NCI-H2196 (cell line): ENCODE results near the gene MARS1.
"Not testable (repeated sequence)": the region's sequence is repeated elsewhere in the genome, so short reads cannot be mapped to it uniquely, and the experiment has no call there.

ENCODE experiments used
- DNase-seq: peaks from one replicate; lab custom pipeline; 2025; ENCODE audit not compliant: unreplicated experiment; lab: John Stamatoyannopoulos, UW

The MARS1 gene

DNA sequence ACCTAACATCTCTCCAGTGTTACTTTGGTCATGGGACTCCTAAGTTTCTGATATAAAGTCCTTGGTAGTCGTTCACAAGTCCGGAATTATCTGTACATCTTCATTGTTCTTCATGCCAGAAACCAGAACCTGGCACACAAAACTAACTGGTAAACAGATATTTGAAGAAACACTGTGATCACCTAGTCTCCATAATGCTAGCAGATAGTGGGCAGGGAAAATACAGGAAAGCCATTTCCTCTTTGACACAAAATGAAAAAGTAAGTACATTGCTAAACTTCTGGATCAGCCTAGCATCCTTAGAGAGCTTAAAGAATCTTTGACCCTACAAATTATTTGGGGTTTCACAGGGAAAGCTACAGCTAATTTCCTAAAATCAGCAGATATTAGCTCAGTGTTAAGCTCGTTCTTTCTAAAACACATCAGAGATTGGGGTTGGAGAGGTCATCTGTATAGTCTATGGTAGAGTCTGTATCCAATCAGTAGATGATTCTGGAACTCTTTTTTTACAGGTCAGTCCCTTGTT, 27.6 kb downstream of the MARS1 start:
- no peak for DNase-seq

DNA sequence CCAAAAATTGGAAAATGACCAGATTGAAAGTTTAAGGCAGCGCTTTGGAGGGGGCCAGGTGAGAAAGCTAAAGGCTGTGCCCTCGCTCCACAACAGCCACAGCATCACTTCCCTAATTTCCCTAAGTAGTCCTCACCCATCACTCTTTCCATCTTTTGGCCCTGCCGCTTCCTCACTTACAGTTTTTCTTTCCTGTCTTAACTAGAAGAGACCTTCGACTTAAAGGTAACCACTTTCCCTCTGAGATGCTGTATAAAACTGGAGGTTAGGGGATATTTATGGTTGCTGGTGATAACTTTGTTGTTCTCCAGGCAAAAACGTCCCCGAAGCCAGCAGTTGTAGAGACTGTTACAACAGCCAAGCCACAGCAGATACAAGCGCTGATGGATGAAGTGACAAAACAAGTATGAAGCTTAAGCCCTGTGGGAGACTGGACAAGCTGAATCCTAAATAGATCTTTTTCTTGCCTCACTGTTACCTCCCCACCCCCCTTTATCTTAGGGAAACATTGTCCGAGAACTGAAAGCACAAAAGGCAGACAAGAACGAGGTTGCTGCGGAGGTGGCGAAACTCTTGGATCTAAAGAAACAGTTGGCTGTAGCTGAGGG, 28.2 kb downstream of the MARS1 start:
- no peak for DNase-seq

DNA sequence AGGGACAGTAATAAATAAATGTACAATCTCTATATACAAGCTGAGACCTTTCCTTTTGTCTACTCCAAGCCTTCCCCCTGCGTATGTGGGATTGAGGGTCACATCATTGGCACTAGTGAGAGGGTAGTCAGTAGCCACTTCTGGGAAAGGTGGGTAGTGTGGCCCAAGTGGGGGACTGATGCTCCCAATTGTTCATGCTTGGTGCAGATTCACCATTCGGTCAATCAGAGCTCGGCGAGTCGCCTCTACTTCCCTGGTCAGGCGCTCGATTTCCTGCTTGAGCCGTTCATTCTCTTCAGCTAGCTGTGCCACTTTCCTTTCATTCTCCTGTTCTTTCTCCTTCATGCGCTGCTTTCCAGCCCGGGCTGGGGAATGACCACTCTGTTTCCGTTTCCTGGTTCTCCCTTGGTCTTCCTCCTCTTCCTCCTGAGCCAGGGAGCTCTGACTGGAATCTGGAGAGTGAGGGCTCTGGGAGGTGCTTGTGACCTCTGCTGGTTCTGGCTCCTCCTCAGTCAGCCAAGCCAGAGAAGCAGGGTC, 28.8 kb downstream of the MARS1 start:
- no peak for DNase-seq

DNA sequence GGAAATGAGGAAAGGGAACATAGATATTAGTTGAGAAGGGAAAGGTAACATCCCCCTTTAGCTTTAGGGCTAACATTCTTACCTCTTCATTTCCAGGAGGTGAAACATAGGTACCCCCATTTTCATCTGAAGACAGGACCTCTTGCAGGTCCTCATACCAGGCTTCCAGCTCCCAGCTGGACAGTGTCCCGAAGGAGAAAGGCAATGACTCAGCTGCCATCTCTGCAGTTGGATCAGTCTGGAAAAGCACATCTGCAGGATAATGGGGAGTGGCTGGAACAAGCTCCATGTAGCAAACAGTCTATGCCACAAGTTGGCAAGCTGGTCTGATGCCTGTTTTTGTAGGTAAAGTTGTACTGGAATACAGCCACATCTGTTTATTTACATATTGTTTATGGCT, 29.3 kb downstream of the MARS1 start:
- DNase-seq, result no peak

DNA sequence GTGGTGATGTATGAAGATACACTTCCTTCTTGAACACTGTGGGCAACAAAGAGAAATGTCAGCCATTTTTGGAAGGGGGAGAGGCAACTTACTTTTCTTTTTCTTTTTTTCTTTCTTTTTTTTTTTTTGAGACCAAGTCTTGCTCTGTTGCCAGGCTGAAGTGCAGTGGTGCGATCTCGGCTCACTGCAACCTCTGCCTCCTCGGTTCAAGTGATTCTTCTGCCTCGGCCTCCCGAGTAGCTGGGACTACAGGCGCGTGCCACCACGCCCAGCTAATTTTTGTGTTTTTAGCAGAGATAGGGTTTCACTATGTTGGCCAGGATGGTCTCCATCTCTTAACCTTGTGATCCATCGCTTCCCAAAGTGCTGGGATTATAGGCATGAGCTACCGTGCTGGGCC, 29.9 kb downstream of the MARS1 start:
- not testable (repeated sequence) for DNase-seq

DNA sequence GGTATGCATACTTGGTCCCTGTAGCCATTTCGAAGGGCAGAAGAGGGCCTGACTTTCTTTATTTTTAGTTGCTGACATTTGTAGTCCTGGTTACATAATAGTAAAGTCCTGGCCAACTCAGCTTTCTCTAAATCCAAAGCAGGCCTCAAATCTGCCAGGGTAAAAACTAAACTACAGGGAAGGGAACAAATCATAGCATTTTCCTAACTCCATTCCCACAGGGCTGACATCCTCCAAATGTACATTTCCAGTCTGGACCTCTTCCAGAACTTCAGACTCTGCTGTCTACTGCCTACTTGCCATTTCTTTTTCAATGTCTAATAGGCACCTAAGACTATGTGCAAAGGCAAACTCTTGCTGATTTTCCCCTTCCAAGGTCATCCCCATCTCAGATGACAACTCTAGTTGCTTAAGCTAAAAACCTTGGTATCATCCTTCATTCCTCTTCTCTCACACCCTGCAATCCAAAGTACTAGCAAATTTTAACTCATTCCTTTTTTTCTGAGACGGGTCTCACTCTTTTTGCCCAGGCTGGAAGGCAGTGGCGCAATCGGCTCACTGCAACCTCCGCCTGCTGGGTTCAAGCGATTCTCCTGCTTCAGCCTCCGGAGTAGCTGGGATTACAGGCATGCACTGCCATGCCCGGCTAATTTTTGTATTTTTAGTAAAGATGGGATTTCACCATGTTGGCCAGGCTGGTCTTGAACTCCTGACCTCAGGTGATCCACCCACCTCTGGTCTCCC, 30.5 kb downstream of the MARS1 start:
- no peak for DNase-seq

DNA sequence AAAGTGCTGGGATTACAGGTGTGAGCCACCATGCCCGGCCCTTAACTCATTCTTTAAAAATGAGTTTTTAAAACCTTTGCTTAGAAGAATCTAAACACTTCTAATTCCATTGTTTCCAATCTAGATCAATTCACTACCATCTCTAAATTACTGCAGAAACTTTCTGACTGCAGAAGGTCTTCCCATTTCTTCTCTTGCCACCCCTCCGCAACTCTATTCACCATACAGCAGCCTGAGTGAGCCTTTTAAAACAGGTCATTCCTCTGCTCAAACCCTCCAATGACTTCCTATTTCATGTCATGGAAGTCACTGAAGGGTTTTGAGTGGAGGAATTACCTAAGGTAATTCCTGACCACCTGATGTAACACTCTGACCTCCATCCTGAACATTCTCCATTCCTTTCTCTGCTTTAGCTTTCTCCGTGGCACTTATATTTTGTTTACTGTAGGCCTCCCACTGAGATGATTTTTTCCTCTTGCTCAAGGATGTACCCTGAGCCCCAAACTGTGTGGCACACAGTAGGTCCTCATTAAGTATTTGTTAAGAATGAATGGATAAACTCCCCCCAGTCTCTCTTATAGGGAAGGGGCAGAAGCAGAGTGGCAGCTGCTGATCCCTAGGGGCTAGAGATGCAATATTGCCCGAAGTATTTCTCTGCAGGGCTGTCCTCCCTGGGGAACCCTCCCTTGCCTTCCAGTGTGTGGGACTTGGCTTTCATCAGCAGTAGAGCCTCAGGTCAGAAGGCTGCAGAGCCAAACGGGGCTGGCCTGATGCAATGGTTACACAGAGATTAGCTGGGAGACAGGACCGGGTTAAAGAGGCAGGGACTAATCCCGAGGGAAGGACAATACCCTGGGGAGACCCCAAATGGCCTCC, 31.3 kb downstream of the MARS1 start:
- no peak for DNase-seq

DNA sequence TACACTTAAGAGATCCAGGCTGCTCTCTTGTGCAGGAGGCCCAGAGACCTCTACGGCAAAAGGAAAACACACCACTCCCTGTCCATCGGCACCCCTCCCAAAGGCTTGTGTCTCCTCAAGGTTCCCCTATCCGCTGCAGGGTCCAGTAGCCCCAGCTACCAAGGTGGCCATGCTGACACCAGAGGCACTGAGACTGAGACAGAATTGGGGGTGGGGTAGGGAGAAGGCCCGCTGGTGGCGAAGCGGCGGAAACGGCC, 31.9 kb downstream of the MARS1 start:
- no peak for DNase-seq

DNA sequence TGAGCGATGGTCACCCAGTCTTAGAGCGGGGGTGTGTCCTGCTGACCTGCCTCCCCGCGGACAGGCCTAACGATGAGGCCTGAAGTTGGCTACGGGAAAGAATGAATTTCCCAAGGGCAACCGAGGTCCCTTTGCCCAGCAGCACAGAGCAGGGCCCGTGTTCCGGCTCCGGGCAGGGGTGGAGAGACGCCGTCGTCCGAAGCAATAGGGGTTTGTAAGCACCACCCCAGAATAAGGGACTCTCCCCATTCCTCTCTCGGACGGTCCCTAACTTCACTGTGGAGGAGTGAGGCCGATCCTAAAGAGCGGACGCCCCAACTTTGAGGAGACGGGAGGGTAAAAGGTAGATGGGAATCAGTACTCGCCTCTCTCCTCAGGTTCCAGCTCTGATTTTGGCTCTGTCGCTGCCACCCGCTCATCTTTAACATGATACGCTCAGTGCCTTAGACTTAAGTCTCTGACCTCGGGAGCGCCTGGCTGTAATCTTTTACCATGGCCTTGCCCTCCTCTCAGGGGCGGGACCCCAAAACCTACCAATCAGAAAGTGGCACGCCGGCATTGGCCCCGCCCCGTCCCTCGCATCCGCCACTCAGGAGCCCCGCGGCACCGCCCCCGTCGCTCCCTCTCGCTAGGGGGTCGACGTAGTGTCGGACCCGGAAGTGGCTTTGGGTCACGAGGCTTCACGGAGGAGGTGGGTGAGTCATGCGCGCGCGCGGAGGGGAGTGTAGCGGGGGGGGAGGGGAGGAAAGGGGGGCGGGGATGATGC, 32.4 kb downstream of the MARS1 start, which contains the start of gene DDIT3:
DDIT3 (minus strand) TSS at position 462 of the 766 bp plus-strand sequence. CDS start 3,108 bp downstream, outside the sequence.
- DNase-seq, result peak; percentile 99

DNA sequence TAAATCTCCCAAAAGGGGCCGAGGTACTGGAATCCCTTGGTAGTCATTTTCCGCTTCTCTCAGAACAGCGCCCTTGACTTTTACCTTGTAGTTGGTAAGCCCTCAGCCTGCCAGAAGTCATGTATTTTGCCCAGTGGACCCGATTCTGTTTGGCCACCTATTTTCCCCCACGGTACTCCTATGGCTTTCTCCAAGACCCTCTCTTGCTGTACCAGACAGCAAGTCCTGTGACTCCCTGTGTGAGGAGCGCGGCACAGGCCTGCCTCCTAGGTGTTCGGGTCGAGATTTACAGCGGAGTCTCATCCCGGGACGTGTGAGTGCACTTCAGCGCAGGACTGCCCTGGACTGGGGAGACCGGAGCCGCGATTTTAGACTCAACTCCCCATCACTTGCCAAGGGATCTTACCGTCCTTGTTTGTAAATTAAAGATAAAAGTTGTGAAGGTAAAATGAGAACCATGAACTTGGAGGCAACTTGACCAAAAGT, 33.7 kb downstream of the MARS1 start:
- DNase-seq, result no peak

DNA sequence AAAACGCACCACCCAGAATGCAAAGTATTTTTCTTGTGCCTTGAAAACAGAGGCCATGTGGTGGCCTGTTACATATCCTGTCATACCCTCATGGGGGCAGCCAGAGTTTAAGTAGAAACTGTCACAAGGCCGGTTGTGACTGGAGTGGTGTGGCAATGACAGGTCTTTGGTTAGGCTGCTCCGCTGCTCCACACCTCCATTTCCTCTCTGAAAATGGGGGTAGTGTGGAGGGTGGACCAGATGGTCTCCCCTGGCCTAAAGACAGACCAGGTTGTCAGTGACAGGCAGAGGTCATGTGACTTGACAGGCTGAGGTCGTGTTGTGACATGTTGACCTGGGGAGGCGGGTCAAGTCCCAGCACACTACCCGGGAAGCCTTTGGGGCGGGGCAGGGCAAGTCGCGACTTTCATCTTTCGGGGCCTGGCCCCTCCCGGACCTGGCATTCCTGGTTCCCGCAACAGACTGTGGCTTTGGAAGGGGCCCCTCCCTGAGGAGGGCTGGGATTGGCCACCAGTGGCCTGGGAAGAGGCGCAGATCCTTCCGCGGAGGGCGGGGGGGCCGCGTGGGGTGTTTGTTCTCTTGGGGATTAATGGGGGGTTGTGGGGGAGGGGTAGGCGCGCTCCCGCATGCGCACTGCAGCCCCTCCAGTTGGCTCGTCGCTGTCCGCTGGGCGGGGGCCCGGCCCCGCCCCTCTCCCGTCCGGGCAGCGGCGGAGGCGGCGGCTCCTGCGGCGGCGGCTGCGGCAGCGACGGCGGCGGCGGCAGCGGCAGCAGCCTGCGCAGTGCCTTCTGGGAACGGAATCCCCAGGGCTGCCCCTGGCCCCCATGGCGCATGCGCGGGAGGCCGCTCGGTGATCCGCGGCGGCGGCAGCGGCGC, 34.4 kb downstream of the MARS1 start, which contains the start of gene MBD6:
MBD6 (plus strand) TSS at position 814 of the 876 bp plus-strand sequence. CDS start 1,480 bp downstream, outside the sequence.
- DNase-seq, result peak; percentile 87

DNA sequence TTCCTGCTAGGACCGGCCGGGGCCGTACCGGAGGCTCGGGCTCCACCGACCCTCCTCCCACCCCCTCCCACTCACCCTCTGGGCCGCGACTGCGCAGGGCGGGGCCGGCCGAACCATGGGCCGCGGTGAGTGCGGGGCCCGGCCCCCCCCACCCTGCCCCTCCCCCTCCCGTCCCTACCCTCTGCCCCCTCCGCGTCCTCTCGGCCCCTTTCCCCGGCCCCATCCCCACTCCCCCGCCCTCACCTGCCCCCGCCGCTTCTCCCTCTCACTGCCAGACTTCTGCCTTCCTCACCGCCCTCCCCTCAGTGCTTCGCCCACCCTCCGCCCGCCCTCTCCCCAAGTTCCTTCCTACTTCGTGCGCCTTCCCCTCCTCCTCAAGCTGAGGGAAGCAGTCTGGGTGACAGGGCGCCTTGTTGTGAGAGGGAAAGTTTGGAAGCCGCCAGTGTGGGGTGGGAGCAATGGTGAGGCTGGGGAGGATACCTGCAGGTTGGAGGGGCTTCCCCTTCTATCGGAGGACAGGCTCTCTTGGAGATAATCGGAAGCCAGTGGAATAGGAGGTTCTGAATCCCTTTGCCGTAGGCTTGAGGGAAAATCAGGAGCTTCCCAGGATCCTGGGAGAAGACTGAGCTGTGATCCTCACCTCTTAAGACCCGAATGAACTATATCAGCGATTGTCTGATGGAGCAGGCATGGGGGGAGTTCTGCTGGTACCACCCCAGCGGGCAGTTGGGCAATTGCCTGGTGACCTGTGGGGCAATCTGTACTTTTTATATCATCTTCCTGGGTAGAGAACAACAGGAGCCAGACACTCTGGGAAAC, 35.2 kb downstream of the MARS1 start:
- DNase-seq, result no peak

DNA sequence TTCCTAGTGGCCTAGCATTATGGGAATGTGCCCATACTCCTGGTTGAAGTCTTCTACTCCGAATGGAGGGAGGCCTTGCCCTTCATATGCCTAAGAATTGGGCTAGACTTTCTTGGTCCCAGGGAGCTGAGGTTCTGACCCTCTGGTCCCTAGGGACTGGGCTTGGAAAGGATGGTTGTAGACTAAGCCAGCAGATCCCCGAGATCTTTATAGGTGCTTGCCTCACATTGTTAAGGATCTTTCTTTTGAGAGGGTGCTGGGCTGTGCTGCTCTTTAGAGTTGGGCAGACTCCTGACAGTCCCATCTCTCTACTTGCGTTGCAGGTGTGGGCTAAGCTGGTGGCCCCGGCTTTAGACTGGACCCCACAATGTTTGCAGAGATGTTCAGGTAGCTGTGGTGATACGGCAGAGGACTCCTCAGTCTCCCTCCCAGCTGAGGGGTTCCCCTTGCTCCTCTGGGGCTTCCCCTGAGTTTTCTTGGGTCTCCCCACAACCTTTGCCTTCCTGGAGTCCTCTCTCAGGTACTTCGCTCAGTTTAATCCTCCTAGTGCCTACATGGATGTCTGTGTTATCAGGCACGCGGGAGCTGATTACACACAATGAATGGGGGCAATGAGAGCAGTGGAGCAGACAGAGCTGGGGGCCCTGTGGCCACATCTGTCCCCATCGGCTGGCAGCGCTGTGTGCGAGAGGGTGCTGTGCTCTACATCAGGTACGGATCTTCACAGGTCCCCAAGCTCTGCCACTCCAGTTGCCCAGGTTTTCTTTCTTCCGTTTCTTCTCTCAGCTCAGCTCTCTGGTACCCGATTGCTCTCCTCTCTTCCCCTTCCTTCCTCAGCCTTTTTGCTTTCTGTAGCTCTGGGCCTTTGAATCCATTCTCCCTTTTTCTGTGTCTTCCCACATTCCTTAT, 36.1 kb downstream of the MARS1 start:
- DNase-seq, result no peak

DNA sequence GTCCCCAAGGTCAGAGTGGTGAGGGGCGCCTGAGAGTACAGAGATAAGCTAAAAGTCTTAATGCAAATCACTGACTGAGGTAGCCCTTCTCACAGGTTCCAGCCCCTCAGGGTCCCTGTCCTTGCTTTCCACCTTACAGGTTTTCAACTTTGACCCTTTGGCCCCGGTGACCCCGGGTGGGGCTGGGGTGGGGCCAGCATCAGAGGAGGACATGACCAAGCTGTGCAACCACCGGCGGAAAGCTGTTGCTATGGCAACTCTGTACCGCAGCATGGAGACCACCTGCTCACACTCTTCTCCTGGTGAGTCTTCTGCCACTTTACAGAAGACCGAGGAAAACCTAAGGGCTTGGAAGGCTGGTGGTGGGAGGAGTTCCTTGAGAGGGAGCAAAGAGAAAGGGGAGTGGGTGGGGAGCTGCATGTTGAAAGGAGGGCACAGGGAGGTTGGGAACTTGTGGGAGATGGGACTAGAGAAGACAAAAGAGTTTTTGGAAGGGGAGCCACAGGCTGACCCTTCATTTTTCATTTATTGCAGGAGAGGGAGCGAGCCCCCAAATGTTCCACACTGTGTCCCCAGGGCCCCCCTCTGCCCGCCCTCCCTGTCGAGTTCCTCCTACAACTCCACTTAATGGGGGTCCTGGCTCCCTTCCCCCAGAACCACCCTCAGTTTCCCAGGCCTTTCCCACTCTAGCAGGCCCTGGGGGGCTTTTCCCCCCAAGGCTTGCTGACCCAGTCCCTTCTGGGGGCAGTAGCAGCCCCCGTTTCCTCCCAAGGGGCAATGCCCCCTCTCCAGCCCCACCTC, 37.1 kb downstream of the MARS1 start:
- no peak for DNase-seq

DNA sequence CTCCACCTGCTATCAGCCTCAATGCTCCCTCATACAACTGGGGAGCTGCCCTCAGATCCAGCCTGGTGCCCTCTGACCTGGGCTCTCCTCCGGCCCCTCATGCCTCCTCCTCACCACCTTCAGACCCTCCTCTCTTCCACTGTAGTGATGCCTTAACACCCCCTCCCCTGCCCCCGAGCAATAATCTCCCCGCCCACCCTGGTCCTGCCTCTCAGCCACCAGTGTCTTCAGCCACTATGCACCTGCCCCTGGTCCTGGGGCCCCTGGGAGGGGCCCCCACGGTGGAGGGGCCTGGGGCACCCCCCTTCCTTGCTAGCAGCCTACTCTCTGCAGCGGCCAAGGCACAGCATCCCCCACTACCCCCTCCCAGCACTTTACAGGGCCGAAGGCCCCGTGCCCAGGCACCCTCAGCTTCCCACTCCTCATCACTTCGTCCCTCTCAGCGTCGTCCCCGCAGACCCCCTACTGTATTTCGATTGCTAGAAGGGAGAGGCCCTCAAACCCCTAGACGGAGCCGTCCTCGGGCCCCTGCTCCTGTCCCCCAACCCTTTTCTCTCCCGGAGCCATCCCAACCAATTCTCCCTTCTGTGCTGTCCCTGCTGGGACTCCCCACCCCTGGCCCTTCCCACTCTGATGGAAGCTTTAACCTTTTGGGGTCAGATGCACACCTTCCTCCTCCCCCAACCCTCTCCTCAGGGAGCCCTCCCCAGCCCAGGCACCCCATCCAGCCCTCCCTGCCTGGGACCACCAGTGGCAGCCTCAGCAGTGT, 37.9 kb downstream of the MARS1 start:
- DNase-seq, result no peak

DNA sequence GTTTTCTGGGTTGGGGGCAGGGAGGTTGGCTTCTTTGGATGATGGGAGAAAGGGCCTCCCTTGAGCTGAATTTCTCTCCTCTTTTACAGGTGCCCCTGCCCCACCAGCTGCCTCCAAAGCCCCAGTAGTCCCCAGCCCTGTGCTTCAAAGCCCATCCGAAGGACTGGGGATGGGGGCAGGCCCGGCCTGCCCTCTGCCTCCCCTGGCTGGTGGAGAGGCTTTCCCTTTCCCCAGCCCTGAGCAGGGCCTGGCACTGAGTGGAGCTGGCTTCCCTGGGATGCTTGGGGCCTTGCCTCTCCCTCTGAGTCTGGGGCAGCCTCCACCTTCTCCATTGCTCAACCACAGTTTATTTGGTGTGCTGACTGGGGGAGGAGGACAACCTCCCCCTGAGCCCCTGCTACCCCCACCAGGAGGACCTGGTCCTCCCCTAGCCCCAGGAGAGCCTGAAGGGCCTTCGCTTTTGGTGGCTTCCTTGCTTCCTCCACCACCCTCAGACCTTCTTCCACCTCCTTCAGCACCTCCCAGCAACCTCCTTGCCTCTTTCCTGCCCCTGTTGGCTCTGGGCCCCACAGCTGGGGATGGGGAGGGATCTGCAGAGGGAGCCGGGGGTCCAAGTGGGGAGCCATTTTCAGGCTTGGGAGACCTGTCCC, 38.7 kb downstream of the MARS1 start:
- DNase-seq, result no peak
